SW480 (cell line): ENCODE measurements around the gene PRDM7.

ENCODE experiments used
- DNase-seq: peaks from one replicate; pipeline ENCODE4 v3.0.0-alpha.2; 2016; ENCODE audit warnings: low spot score

The PRDM7 gene

DNA sequence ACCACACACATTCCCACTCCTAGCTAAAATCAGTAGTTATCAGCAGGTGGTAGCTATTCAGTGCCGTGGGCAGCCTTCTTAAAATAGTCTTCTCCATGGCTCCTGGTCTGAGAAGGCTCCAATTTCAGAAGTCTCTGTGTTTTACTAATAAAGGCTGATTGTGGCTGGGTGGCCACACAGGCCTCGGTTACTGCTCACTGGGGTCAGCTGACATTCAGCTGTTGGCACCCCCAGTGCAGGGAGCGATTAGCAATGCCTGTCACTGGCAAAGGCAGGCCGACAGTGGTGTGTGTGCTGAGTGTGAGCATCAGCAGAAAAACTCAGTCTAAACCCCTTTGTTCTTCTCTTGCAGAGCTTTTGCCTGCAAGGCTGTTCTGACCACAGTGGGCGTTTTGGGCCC, 41.2 kb downstream of the PRDM7 start:
- DNase-seq = no peak

DNA sequence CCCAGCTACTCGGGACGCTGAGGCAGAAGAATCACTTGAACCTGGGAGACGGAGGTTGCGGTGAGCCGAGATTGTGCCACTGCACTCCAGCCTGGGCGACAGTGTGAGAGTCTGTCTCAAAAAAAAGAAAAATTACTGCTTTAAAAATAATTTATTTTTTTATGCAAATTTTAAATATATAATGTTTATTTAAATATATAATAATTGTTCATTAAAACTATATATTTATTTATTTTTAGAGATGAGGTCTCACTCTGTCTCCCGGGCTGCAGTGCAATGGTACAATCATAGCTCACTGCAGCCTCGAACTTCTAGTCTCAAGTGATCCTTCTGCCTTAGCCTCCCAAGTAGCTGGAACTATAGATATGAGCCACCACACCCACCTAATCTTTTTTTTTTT, 42.6 kb downstream of the PRDM7 start:
- no peak for DNase-seq

DNA sequence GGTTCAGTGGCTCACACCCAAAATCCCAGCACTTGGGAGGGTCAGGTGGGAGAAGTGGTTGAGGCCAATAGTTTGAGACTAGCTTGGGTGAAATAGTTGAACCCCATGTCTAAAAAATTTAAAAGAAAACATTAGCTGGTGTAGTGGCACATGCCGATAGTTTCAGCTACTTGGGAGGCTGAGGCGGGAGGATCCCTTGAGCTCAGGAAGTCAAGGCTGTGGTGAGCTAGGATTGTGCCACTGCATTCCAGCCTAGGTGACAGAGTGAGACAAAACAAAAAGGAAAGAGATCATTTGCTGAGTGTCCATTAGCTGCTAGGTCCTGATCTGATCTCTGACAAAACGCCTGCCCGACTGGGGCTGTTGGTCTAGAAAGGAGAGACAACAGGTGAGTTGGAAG, 43.7 kb downstream of the PRDM7 start:
- DNase-seq = no peak

DNA sequence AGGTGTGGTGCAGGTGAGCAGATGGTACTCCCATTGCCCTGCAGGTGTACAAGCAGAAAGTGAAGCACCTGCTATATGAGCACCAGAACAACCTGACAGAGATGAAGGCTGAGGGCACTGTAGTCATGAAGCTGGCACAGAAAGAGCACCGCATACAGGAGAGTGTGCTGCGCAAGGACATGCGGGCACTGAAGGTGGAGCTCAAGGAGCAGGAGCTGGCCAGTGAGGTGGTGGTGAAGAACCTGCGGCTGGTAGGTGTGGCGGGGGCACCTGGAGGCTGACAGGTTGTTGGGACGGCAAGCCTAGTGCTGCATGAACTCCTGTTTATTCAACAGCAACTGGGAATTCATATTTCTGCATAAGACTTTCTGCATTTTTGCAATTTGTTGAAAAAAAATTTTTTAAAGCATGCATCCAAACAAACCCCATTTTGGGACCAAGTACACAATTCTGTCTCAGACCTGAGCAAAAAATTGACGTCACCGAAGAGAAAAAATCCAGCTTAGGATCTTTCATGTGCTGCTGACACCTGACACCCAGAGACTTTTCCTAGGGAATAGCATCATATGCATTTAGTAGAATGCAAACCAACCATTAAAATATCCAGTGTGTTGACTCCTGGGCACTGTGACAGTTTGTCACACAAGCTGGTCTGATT, 44.3 kb downstream of the PRDM7 start:
- DNase-seq = no peak

DNA sequence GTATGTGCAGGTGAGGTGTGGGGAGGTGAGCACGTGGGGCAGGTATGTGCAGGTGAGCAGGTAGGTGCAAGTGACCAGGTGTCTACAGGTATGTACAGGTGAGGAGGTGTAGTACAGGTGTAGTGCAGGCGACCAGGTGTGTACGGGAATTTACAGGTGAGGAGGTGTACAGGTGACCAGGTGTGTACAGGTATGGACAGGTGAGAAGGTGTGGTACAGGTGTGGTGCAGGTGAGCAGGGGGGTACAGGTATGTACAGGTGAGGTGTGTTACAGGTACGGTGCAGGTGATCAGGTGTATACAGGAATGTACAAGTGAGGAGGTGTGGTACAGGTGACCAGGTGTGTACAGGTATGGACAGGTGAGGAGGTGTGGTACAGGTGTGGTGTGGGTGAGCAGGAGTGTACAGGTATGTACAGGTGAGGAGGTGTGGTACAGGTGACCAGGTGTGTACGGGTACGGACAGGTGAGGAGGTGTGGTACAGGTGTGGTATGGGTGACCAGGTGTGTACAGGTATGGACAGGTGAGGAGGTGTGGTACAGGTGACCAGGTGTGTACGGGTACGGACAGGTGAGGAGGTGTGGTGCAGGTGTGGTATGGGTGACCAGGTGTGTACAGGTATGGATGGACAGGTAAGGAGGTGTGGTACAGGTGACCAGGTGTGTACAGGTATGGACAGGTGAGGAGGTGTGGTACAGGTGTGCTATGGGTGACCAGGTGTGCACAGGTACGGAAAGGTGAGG, 45.0 kb downstream of the PRDM7 start:
- no peak for DNase-seq

DNA sequence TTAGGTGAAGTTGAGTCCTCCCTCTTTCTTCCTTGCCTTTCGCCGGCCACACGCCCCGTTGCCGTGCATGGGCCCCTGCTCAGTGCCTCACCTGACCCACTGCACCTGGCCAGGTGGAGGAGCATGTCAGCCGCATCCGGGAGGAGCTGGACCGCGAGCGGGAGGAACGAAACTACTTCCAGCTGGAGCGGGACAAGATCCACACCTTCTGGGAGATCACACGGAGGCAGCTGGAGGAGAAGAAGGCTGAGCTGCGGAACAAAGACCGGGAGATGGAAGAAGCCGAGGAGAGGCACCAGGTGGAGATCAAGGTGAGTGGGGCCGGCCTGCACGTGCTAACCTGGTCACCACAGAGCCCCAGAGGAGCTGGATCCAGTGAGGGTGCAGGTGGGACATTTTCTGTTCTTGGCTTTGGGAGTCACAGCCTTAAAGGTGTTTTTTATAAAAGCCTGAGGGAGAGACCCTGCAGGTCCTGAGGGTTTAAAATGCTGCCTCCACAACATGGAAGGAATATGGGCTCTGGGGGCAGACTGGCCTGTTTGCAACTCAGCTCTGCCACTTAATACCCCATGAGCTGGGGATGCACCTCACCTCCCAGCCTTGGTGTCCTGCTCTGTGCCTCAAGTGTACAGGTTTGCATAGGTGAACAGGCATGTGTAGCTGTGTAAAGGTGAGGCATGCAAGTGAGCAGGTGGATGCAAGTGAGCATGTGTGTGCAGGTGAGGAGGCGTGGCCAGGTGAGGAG, 45.8 kb downstream of the PRDM7 start:
- no peak for DNase-seq

DNA sequence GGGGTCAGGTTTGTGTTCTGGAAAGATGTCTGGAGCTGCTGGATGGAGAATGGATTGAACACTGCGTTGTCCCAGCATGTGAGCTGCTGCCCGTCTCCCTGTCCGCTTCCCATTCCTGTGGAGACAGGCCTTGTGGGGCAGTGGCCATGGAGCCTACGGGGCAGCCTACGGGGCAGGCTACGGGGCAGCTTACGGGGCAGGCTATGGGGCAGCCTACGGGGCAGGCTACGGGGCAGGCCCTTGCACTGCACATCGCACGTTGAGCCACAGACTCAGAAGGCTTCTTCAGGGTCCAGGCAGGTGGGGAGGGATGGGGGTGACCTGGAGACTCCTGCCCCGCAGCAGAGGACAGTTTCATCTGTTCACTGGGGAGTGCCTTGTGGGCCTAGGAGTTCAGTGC, 48.1 kb downstream of the PRDM7 start:
- no peak for DNase-seq

DNA sequence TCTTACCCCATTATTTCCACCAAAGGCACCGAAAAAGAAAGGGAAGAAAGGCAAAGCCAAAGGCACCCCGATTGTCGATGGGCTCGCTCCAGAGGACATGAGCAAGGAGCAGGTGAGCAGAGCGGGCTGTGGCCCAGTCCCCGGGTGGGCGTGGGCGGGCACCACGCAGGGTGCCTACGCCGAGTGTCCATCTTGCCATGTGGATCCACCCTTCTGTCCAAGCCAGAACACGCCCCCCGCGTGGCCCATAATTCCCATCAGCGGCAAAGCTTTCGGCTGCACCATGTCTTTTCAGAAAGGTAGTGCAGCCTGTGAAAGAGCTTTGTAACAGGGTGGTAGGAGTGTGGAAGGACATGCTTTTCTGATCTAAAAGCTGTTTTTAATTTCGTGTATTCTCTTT, 49.5 kb downstream of the PRDM7 start:
- no peak for DNase-seq

DNA sequence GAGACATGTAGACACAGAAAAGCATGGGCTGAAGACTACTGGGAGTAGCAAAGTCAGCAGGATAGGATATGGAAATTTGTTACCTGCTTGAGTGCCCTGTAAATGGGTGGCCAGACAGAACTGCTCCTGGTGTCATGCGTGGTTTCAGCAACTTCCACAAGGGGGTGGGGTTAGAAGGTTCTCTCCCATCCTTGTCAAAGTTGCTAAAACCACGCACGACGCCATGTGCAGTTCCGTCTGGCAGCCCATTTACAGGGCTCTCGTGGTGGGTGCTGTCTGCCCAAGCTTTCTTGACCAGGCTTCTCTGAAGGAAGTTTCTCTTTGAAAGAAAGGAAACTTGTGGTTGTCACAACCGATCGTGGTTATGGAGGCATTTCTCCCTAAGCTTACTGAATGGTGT, 51.0 kb downstream of the PRDM7 start:
- peak; percentile 14 for DNase-seq

DNA sequence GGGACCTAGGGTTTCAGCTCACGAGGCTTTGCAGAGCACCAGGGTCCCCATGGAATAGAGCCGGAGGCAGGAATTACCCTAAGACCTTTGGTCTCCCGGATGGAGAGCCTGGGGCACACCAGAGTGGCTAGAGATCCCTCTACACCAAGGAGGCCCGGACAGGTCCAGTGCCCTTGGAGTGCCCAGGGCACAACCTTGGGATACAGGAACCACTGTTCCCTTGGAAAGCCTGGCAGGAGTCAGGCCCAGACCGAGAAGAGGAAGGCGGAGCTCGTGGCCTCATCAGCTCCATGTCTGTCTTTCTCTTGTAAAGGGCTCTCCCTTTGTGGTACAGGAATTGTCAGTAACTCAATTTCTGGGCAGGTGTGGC, 54.1 kb downstream of the PRDM7 start:
- no peak for DNase-seq

DNA sequence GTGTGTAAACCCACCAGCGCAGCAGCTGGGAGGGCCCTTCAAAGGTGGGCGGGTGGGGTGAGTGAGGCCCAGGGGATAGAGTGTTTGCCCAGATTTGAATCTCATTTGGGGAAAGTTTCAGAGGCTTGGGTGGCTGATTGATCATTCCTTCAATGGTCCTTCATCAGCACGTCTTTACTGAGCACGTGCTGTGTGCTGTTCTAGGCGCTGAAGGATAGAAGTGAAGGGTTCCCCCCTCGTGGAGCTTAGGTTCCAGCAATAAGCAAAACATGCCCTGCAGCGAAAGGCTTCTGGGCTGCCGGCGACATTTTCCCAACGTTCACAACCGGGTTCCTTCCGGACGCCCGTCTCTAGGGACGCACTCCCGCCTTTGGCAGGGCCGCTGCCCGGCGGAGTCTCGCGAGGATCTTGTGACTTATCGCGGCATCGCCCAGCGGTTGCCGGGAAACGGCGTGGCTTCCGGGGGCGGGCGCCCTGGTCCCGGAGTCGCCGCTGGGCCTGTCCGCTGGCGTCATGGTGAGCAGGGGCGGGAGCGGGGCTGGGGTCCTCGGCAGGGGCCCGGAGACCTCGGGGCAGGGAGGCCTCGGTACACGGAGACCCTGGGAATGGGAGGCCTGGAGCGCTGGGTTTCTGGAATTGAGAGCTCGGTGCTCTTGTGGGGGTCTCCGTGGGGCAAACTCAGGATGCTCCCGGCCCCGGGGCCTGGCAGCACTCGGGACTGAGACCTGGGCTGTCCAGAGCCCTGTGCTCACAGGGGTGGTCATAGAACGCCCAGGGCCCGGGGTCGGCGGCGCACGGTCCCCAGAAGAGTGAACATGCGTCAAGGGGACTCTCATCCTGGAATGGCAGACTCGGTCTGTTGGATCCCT, 54.7 kb downstream of the PRDM7 start:
- DNase-seq = peak; percentile 83

DNA sequence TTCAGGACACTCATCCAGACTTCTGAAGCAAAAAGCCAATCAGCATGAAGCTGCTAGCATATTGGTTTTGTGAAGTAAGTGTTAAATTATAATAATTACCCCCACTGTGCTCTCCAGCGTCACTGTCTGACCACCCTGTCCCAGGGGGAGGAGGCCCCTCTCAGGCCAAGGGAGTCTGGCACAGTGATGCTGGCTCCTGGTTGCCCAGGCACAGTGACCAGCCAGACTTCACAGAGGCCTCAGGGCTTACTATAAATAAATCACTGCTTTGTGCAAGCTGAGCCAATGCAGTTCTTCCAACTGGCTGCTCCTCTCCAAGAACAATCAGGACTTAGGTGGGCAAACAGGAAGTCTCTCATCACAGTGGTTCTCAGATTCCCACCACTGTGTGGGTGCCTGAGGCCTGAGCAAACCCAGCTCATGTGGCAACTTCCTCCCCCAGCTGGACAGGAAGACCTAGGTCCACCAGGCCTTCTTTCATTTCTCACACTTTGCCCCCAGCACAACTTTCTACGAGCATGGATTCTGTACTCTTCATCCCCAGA, 56.2 kb downstream of the PRDM7 start:
- DNase-seq = no peak

DNA sequence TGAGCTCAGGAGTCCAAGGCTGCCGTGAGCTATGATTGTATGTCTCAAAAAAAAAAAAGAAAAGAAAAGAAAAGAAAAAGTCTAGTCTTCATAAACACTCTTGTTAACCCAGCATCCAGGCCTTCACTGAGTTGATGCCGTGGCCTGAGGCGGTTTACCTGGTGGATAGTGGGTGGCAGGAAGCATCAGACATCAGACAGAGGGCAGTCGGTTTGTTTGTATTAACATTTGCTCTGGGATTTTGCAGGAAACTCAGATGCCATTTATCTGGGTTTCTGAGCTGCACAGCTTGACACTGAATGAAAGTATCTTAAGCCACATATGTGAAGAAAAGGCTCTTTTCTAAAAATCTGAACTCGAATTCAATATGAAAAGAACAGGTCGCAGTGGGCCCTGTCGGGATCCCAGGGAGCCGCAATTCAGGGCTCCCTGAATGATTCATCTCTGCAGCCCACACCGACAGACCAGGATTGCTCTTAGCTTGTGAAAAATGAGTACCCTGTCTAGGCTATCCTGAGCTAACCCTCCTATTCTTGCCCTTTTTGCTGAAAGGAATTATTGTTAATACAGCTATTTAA, 56.8 kb downstream of the PRDM7 start:
- DNase-seq = no peak

DNA sequence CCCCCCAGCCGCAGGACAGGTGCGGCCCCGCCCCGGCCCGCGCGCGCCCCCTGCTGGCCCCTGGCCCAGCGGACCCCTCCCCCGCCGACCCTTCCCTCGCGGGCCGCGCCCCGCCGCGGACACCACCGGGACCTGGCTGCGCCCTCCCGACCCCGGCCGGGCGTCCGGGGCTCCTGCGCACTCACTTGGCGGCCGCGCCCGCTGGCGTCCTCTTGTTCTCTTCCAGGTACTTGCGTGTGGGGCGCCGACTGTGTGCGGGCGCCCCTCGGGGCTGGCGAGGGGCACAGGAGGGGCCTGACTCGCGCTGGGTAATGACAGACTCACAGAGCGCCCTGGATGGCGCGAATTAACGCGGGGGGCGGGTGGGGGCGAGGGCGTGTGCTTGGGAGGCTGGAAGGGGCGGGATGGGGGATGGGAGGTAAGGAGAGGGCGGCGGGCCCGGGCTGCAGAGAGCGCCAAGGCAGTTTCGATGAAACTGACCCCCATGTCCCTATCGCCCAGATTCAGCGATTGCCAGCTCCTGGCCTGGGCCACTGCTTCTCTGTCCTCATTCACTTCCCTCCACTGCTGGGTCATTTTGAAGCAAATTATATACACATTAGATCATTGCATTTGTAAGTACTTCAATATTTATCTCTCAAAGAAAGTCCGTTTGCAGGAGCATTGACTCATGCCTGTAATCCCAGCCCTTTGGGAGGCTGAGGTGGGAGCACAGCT, 57.4 kb downstream of the PRDM7 start:
- no peak for DNase-seq

DNA sequence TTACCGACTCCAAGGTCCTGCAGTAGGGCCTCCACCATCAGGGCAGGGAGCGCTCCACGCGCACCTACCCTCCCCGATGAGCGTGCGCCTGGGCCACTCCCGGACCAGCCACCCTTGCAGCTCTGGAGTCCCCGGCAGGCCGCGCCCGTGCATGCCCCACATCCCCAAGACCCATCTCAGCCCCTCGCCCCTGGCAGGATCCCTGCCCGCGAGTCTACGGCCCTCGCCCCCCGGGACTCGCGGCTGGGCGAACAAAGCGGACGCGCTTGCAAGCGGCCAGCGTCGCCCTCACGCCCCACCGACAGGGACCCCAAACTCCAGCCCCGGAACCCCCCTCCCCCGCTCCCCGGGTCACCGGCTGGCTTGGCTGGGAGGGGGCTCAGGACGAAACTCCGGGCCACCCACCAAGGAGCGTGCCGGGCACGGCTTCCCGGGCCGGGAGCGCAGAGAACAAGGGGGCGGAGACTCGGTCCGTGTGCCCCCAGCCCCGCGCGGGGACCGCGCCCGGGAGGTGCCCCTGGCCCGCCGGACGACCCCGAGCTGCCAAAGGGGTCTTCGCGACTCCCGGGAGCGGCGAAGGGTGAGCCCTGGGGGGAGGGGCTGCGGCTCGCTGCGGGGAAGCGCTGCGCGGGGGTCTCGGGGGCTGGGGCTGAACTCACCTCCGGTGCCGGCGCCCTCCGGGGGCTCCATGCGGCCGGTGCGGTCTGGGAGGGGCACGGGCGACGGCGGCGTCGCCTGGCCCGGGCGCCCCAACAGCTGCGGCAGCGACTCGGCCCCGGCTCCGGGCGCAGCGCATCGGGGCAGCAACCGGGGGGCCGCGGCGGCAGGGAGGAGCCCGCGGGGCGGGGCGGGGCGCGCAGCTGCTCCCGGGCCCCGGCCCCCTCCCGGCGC, 58.2 kb downstream of the PRDM7 start, which contains the start of gene DBNDD1:
DBNDD1 (minus strand) TSS at position 805 of the 891 bp plus-strand sequence; CDS start at position 690, 115 bp downstream.
- DNase-seq = peak; percentile 38

DNA sequence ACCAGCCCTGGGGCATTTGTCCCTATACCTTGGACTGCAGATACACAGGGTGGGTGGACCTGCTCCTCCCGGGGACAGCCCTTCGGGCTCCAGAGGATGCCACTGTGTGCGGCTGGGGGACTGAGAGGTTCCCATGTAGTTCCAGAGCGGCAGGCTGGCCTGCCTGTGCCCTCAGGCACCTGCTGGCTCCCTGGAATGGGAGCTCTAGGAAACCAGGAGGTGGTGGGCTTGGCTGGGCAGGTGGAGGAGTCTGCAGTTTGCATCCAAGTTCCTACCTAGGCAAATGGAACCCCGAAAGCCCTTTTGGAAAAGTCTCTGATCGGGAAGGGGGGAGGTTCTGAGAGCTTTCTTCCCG, 58.9 kb downstream of the PRDM7 start:
- DNase-seq = no peak

DNA sequence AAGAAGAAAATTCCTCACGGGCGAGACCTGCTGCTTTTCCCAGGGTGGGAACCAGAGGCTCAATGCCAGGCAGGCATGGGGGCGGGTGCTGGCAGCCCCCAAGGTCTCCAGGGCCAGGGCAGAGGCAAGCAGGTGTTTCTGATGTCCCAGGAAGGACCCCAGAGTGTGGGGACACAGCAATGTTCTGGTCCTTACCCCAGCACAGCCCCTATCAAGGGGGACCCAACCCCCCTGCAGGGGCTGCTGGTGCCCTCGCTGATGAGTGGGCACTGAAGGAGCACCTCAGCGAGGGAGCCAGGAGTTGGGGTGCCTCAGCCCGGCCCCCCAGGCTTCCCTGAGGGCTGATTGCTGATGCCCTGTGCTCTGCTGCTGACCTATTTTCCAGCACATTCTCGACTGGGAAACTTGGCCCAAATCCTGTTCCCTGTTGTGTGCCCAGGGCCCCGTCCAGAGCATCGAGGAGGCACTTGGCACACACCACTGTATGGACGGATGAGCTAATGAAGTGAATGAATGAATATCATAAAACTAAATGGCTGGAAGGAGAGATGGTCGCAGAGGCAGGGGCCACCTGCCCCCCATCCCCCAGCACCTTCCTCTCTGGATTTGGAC, 60.7 kb downstream of the PRDM7 start:
- DNase-seq = no peak

DNA sequence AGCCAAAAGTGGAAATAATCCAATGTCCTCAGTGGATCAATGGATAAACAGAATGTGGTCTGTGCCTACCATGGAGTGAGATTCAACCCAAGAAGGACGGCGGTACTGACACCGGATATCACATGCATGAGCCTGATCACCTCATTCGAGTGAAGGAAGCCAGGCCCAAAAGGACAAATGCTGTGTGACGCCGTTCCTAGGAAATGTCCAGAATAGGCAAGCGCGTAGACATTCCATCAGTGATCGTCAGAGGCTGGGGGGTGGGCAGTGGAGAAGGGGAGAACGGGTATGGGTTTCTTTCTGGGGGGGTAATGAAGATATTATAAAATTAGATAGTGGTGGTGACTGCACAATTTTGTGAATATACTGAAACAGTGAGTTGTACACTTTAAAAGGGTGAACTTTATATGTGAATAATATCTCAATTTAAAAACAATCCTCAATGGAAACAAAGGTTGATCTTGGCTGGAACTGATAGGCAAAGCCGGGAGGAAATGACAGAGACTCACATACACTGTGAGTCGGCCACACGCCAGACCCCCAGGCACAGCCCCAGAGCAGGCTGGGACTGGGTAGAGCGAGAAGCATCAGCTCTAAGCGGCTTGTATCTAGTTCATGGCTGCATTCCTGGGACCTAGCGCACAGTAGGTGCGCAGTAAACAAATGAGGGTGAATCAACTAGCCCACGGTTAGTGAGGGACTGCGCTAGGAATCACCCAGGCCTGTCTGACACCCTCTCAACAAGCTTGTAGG, 61.4 kb downstream of the PRDM7 start:
- no peak for DNase-seq
